Neural cell (in vitro differentiated cells): Measurements from ENCODE around the gene TRMT1. TPM values are rescaled to one million over a fixed set of nuclear protein-coding genes. Genes with fewer than 3 reads are reported as not detected.

Experiments used
- H2AFZ ChIP-seq: fragments of 200-600, 300-800 bp; sonication (generic), shearing (Covaris generic); 2 replicates; pipeline ENCODE4 v1.6.0; 2014; ENCODE audit warnings: low read depth, mild to moderate bottlenecking, antibody characterized with exemption, low read length, moderate library complexity
- H3F3A ChIP-seq: fragments of 200-600 bp; shearing (Covaris generic); 2 replicates; pipeline ENCODE4 v1.6.1; 2016; ENCODE audit warnings: mild to moderate bottlenecking, moderate library complexity, mixed read lengths, antibody characterized with exemption, low read length; ENCODE audit not compliant: insufficient read depth, poor library complexity, severe bottlenecking
- H3K27ac ChIP-seq: fragments of 200-600, 300-800 bp; sonication (generic), shearing (Covaris generic); 2 replicates; pipeline ENCODE4 v1.5.1; 2014; ENCODE audit warnings: mild to moderate bottlenecking, low read length, moderate library complexity
- H3K27me3 ChIP-seq: fragments of 300-800, 200-600 bp; sonication (generic), shearing (Covaris generic); 2 replicates; pipeline ENCODE4 v1.6.0; 2014; ENCODE audit warnings: mild to moderate bottlenecking, low read depth, low read length, moderate library complexity; ENCODE audit not compliant: insufficient read depth
- H3K36me3 ChIP-seq: fragments of 300-800, 200-600 bp; sonication (generic), shearing (Covaris generic); 2 replicates; pipeline ENCODE4 v1.5.1; 2014; ENCODE audit warnings: mild to moderate bottlenecking, antibody characterized with exemption, low read length, moderate library complexity; ENCODE audit not compliant: insufficient read depth
- H3K4me2 ChIP-seq: fragments of 300-800, 200-600 bp; sonication (generic), shearing (Covaris generic); 2 replicates; pipeline ENCODE4 v1.6.0; 2014; ENCODE audit warnings: mild to moderate bottlenecking, low read length
- H3K4me3 ChIP-seq: fragments of 300-800, 200-600 bp; sonication (generic), shearing (Covaris generic); 2 replicates; pipeline ENCODE4 v1.5.1; 2014; ENCODE audit warnings: mild to moderate bottlenecking, low read length, moderate library complexity
- H3K79me2 ChIP-seq: fragments of 200-600 bp; shearing (Covaris generic); replicated peaks from 2 replicates; pipeline ENCODE4 v1.6.0; 2014; ENCODE audit warnings: mild to moderate bottlenecking, low read length, moderate library complexity; ENCODE audit not compliant: insufficient read depth
- H3K9ac ChIP-seq: fragments of 300-800, 200-600 bp; sonication (generic), shearing (Covaris generic); 2 replicates; pipeline ENCODE4 v1.6.1; 2016; ENCODE audit warnings: mild to moderate bottlenecking, low read length, mixed read lengths
- H3K9me2 ChIP-seq: fragments of 200-600 bp; shearing (Covaris generic); 2 replicates; pipeline ENCODE4 v1.6.1; 2016; ENCODE audit warnings: mild to moderate bottlenecking, low read length, mixed read lengths; ENCODE audit not compliant: insufficient read depth
- H3K9me3 ChIP-seq: fragments of 200-600, 300-800 bp; sonication (generic), shearing (Covaris generic); 2 replicates; pipeline ENCODE4 v1.6.1; 2016; ENCODE audit warnings: mild to moderate bottlenecking, mixed run types, low read length, moderate library complexity, mixed read lengths
- H4K20me1 ChIP-seq: fragments of 200-600 bp; shearing (Covaris generic); 2 replicates; pipeline ENCODE4 v1.6.1; 2016; ENCODE audit warnings: mild to moderate bottlenecking, mixed run types; ENCODE audit not compliant: insufficient read depth
- EP300 ChIP-seq: fragments of 450-650 bp; conservative IDR thresholded peaks from 2 replicates; pipeline ENCODE4 v1.6.1; 2014; ENCODE audit warnings: antibody characterized with exemption, mild to moderate bottlenecking, moderate library complexity; ENCODE audit not compliant: poor library complexity, severe bottlenecking
- EZH2 ChIP-seq: fragments of 200-600, 300-800 bp; shearing (Covaris generic), sonication (generic); IDR thresholded peaks from 2 replicates; pipeline ENCODE4 v1.6.1; 2014; ENCODE audit warnings: antibody characterized with exemption, low read length, borderline replicate concordance, mild to moderate bottlenecking; ENCODE audit not compliant: insufficient read depth, poor library complexity, severe bottlenecking
- MXI1 ChIP-seq: fragments of 450-650 bp; conservative IDR thresholded peaks from 2 replicates; pipeline ENCODE4 v1.6.1; 2014; ENCODE audit warnings: antibody characterized with exemption, mild to moderate bottlenecking; ENCODE audit not compliant: poor library complexity, severe bottlenecking
- POLR2AphosphoS5 ChIP-seq: IDR thresholded peaks from 2 replicates; pipeline ENCODE4 v1.6.1; 2012
- RAD21 ChIP-seq: fragments of 450-650 bp; conservative IDR thresholded peaks from 2 replicates; pipeline ENCODE4 v1.6.1; 2014; ENCODE audit warnings: antibody characterized with exemption, mild to moderate bottlenecking, moderate library complexity
- SMC3 ChIP-seq: fragments of 450-650 bp; conservative IDR thresholded peaks from 2 replicates; pipeline ENCODE4 v1.6.1; 2014; ENCODE audit warnings: antibody characterized with exemption, mild to moderate bottlenecking, moderate library complexity; ENCODE audit not compliant: poor library complexity
- TAF1 ChIP-seq: IDR thresholded peaks from 2 replicates; pipeline ENCODE4 v1.6.1; 2012; ENCODE audit warnings: low read depth
- polyA plus RNA-seq: library from polyadenylated mRNA; depleted of rRNA; stranded (reverse); fragments of >200 nt; gene quantifications from 2 replicates; pipeline ENCODE4 v1.2.3, GENCODE V29; 2014
- TF ChIP-seq, protein P1 (sequence below): IDR thresholded peaks from 2 replicates; pipeline ENCODE4 v1.6.1; 2012; ENCODE audit warnings: borderline replicate concordance
- TF ChIP-seq, protein P2 (sequence below): fragments of 450-650 bp; IDR thresholded peaks from 2 replicates; pipeline ENCODE4 v1.5.1; 2014; ENCODE audit warnings: antibody characterized with exemption, mild to moderate bottlenecking, moderate library complexity; ENCODE audit not compliant: poor library complexity, severe bottlenecking

The TRMT1 gene
- polyA plus RNA-seq, 1 donor from 2014 or later: 94.4 TPM

DNA sequence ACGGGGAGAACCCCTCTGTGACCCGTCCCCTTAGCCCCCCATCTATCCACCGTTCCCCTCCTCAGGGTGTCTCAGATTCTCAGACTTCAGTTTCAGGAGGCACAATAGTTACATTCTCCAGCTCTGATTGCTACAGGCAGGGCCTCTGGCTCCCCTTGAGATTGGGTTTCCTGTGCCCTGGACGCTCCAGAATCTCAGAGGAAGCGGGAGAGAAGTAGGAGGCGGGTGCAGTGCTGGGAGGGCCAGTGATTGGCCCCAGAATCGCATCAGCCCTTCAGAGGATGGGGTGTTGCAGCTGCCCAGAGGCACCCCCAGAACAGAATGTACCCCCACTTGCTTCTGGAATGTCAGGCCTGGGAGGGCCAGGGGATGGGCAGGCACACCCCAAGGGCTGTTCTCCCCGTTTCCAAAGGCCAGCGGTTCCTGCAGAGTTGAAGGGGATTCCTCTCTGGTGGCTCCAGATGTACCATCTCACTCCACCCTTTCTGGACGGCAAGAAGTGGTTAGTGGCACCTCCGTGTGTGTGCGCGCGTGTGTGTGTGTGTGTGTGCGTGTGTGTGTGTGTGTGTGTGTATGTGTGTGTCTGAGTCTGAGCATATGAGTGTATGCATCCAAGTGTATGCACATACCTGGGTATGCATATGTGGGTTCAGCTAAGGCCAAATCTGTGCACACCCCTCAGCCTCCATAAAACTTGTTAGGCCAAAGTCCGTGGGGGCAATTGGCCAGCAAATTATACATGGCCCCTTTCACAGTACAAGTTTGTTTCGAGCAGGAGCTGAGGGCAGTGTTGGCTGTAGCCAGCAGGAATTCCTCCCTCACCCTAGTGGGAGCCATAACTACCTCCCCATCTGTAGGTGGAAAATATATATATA lies 49.4 kb downstream of the TRMT1 start:
- Histone ChIP-seq H3K79me2 (no peaks in the 10 kb centered on the region), H3K9me3 (no peaks in the 10 kb centered on the region), H3K4me3 (no peak overlapping the region), H3K4me2 (no peak overlapping the region), H2AFZ (no peak overlapping the region), H3K9me2 (no peaks in the 10 kb centered on the region), H3K9ac (no peak overlapping the region), H4K20me1 (no peaks in the 10 kb centered on the region), H3K27me3 (peaks cover 21% of the 10 kb centered on the region), H3K36me3 (no peaks in the 10 kb centered on the region), H3K27ac (no peak overlapping the region), H3F3A (no peaks in the 10 kb centered on the region)
- TF ChIP-seq SMC3: no peak
- TF ChIP-seq TAF1: no peak
- no peak for TF ChIP-seq MXI1
- no peak for TF ChIP-seq EP300
- no peak for TF ChIP-seq EZH2
- TF ChIP-seq, protein P1, sequence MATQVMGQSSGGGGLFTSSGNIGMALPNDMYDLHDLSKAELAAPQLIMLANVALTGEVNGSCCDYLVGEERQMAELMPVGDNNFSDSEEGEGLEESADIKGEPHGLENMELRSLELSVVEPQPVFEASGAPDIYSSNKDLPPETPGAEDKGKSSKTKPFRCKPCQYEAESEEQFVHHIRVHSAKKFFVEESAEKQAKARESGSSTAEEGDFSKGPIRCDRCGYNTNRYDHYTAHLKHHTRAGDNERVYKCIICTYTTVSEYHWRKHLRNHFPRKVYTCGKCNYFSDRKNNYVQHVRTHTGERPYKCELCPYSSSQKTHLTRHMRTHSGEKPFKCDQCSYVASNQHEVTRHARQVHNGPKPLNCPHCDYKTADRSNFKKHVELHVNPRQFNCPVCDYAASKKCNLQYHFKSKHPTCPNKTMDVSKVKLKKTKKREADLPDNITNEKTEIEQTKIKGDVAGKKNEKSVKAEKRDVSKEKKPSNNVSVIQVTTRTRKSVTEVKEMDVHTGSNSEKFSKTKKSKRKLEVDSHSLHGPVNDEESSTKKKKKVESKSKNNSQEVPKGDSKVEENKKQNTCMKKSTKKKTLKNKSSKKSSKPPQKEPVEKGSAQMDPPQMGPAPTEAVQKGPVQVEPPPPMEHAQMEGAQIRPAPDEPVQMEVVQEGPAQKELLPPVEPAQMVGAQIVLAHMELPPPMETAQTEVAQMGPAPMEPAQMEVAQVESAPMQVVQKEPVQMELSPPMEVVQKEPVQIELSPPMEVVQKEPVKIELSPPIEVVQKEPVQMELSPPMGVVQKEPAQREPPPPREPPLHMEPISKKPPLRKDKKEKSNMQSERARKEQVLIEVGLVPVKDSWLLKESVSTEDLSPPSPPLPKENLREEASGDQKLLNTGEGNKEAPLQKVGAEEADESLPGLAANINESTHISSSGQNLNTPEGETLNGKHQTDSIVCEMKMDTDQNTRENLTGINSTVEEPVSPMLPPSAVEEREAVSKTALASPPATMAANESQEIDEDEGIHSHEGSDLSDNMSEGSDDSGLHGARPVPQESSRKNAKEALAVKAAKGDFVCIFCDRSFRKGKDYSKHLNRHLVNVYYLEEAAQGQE: no peak
- no peak for TF ChIP-seq POLR2AphosphoS5
- TF ChIP-seq RAD21: no peak
- TF ChIP-seq, protein P2, sequence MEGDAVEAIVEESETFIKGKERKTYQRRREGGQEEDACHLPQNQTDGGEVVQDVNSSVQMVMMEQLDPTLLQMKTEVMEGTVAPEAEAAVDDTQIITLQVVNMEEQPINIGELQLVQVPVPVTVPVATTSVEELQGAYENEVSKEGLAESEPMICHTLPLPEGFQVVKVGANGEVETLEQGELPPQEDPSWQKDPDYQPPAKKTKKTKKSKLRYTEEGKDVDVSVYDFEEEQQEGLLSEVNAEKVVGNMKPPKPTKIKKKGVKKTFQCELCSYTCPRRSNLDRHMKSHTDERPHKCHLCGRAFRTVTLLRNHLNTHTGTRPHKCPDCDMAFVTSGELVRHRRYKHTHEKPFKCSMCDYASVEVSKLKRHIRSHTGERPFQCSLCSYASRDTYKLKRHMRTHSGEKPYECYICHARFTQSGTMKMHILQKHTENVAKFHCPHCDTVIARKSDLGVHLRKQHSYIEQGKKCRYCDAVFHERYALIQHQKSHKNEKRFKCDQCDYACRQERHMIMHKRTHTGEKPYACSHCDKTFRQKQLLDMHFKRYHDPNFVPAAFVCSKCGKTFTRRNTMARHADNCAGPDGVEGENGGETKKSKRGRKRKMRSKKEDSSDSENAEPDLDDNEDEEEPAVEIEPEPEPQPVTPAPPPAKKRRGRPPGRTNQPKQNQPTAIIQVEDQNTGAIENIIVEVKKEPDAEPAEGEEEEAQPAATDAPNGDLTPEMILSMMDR: no peak

DNA sequence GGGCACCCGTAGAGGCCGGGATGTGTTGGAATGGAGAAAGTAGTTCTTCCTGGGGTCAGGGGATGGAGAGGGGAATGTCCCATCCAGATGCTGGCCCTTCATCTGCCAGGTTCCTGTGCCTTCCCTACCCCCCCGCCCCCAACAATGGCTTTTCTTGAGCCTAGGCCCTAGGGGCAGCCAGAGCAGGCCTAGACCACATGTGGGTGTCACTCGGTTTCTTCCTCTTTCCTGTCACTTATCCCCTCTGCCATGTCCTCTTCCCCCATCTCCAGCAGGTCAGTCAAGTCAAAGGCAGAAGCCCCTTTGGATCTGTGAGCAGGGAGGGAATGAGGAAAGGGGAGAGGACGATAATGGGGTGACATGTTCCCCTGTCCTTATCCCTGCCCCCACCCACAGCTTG lies 50.3 kb downstream of the TRMT1 start:
- H3K79me2 ChIP-seq: no peaks in the 10 kb centered on the region
- no peak overlapping the region for H3K9ac ChIP-seq
- H3K4me3 ChIP-seq: no peak overlapping the region
- H2AFZ ChIP-seq: no peak overlapping the region
- no peak overlapping the region for H3K27ac ChIP-seq
- no peak overlapping the region for H3K4me2 ChIP-seq
- H3K36me3 ChIP-seq: no peaks in the 10 kb centered on the region
- no peaks in the 10 kb centered on the region for H3K9me2 ChIP-seq
- H4K20me1 ChIP-seq: no peaks in the 10 kb centered on the region
- H3K27me3 ChIP-seq: peaks cover 30% of the 10 kb centered on the region
- no peaks in the 10 kb centered on the region for H3F3A ChIP-seq
- no peaks in the 10 kb centered on the region for H3K9me3 ChIP-seq
- TF ChIP-seq MXI1 (no peak), TAF1 (no peak), SMC3 (no peak), EZH2 (no peak), POLR2AphosphoS5 (no peak), EP300 (no peak), RAD21 (no peak)
- TF ChIP-seq, protein P1: no peak
- TF ChIP-seq, protein P2: no peak
